GM12874 (cell line): ENCODE data around the gene AMPH.
A peak's percentile ranks its signal among the peaks of the same experiment; 100 is the strongest.

Experiments
- CTCF ChIP-seq: IDR thresholded peaks from 2 replicates; pipeline ENCODE4 v1.5.1; 2011; ENCODE audit warnings: low read depth, mild to moderate bottlenecking, control low read depth, low read length, moderate library complexity; ENCODE audit not compliant: insufficient read depth

Gene AMPH

GRCh38 chr7:38368191-38368605 is 263.0 kb downstream of the AMPH start:
- peak; percentile 94 for TF ChIP-seq CTCF

DNA sequence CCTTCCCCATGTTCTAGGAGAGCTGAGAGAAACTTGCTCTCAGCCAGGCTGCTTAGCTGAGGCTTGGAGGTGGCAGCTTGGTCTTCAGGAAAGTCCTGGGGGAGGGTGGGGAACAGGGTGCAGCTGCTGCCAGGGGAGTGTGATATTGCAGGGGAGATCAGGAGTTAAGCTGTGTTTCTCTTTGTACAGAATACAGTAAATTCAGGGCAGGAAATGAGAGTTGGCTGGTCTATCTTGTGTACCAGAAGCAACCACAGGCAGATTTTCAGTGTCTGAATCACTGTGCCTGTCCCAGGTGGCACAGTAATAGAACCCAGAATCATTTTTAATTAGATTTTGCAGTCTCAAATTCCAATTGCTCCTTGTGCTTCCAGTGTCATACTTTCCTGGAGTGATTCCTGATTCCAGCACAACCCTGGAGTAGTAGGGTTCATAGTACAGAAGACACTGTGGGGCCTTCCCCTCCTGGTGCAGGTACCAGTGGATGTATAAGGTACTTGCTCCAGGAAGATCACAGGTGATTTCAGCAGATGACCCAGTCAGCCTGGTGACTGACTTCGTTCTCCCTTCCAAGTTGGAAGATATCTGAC is 263.8 kb downstream of the AMPH start:
- TF ChIP-seq CTCF: no peak

- peak; percentile 82 for TF ChIP-seq CTCF
Measured at GRCh38 chr7:38363379-38363778, 267.8 kb downstream of the AMPH start.

DNA sequence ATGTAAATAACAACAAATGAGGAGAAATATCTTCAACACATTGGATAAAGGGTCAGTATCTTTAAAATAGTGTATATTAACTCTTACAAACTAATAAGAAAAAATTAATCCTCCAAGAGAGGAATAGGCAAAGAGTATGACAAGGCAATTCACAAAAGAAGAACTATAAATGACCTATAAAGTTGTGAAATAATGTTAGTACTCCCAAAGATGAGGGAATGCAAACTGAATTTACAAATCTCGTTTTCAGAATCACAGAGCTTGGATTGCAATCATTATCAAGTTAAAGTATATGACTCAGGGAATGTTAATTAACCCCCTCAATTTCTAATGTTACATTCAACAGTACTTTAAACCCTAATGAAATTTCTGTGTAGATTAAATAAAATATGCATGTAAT is 270.4 kb downstream of the AMPH start:
- no peak for TF ChIP-seq CTCF

DNA sequence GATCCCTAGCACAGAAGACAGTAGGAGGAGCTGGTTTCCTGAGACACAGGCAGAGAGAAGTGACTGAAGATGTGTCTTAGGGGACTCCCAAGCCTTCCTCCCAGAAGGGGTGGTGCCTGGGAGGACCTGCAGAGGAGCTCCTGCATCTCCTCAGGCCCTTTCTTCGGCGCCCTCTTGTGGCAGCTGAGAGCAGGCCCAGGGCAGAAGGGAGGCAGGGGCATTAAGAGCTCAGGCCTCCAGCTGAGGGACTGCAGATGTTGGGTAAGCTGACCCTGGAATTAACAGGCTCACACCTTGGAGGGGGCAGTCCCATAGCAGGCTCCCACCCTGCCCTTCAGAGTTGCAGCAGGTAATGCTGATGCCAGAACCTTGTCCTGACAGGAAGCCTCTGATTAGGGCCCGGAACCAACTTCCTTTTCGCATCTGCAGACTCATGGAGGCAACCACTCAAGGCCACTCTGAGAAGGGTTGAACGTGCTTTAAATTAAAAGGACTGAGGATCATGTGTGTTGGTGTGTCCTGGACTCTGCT is 272.0 kb downstream of the AMPH start:
- peak; percentile 49 for TF ChIP-seq CTCF

GRCh38 chr7:38354271-38354851 is 276.8 kb downstream of the AMPH start:
- peak; percentile 80 for TF ChIP-seq CTCF

DNA sequence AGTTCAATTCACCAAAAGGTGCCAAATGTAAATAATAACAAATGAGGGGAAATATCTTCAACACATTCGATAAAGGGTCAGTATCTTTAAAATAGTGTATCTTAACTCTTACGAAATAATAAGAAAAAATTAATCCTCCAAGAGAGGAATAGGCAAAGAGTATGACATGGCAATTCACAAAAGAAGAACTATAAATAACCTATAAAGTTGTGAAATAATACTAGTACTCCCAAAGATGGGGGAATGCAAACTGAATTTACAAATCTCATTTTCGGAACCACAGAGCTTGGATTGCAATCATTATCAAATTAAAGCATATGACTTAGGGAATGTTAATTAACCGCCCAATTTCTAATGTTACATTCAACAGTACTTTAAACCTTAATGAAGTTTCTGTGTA is 279.6 kb downstream of the AMPH start:
- no peak for TF ChIP-seq CTCF
